ELF-1 (cell line): ENCODE measurements around the gene FUS.

Source experiments
- DNase-seq: peaks from one replicate; pipeline ENCODE4 v3.0.0-alpha.2; 2016; ENCODE audit warnings: low read depth, low spot score

FUS gene

GRCh38 chr16:31229501-31229900, 49.6 kb downstream of the FUS start:
- DNase-seq = no peak

- no peak for DNase-seq
Measured at GRCh38 chr16:31238041-31238440, 58.1 kb downstream of the FUS start.
